SK-N-SH (cell line): ENCODE results near the gene MRFAP1. TPM values are rescaled to one million over a fixed set of nuclear protein-coding genes. Genes with fewer than 3 reads are reported as not detected.

Source experiments
- CTCF ChIA-PET: fragments of 300-600, 350-600 bp; formaldehyde crosslinking; extraction: SDS; loops from one replicate; lab custom pipeline; 2021; lab: Yijun Ruan, JAX
- POLR2A ChIA-PET: fragments of 350-600 bp; sonication (Branson Sonifier 250); formaldehyde crosslinking; extraction: SDS; loops from one replicate; lab custom pipeline; 2020; ENCODE audit warnings: antibody characterized with exemption, inconsistent platforms; lab: Yijun Ruan, JAX
- DNase-seq: peaks from one replicate; pipeline ENCODE4 v3.0.0; 2012
- H2AFZ ChIP-seq: fragments of 200-600 bp; sonication (generic); 2 replicates; pipeline ENCODE4 v1.8.1; 2016; ENCODE audit warnings: antibody characterized with exemption, mild to moderate bottlenecking, low read depth
- H3F3A ChIP-seq: fragments of 200-600 bp; sonication (generic); replicated peaks from 2 replicates; pipeline ENCODE3; 2016; ENCODE audit warnings: antibody characterized with exemption, mild to moderate bottlenecking; ENCODE audit not compliant: insufficient read depth
- H3K27ac ChIP-seq, 2 experiments: fragments of 200-500 bp in 1 of 2; fragments of 200-600 bp in 1 of 2; sonication (Bioruptor generic) in 1 of 2; sonication (generic), shearing (Covaris generic) in 1 of 2; 2 replicates each; pipeline versions ENCODE4 v1.5.1 to v1.6.1; 2014 to 2016; ENCODE audit warnings: low read depth in 2 of 2, inconsistent platforms in 1 of 2, low read length in 1 of 2, mild to moderate bottlenecking in 1 of 2, mixed read lengths in 1 of 2
- H3K27me3 ChIP-seq: fragments of 200-600 bp; sonication (generic), shearing (Covaris generic); 2 replicates; pipeline ENCODE4 v1.6.1; 2016; ENCODE audit warnings: mixed run types; ENCODE audit not compliant: insufficient read depth
- H3K36me3 ChIP-seq, 2 experiments: fragments of 200-500 bp in 1 of 2; fragments of 200-600 bp in 1 of 2; sonication (Bioruptor generic) in 1 of 2; sonication (generic) in 1 of 2; replicated peaks in 1 of 2; 2 replicates each; pipeline versions ENCODE3 to v1.5.1; 2014 to 2016; ENCODE audit warnings: low read length in 1 of 2, mild to moderate bottlenecking in 1 of 2; ENCODE audit not compliant: insufficient read depth in 2 of 2, control insufficient read depth in 1 of 2
- H3K4me1 ChIP-seq, 2 experiments: fragments of 200-500 bp in 1 of 2; fragments of 200-600 bp in 1 of 2; sonication (Bioruptor generic) in 1 of 2; sonication (generic), shearing (Covaris generic) in 1 of 2; 2 replicates each; pipeline versions ENCODE4 v1.5.1 to v1.6.1; 2014 to 2016; ENCODE audit warnings: low read depth in 1 of 2, low read length in 1 of 2, mixed run types in 1 of 2; ENCODE audit not compliant: insufficient read depth in 2 of 2, control insufficient read depth in 1 of 2
- H3K4me2 ChIP-seq: fragments of 200-600 bp; sonication (generic), shearing (Covaris generic); 2 replicates; pipeline ENCODE4 v1.6.1; 2017; ENCODE audit warnings: mixed run types
- H3K4me3 ChIP-seq, 2 experiments: fragments of 200-500 bp in 1 of 2; fragments of 200-600 bp in 1 of 2; sonication (Bioruptor generic) in 1 of 2; sonication (generic), shearing (Covaris generic) in 1 of 2; 2 replicates each; pipeline versions ENCODE4 v1.5.1 to v1.8.1; 2014 to 2016; ENCODE audit warnings: low read depth in 2 of 2, inconsistent platforms in 1 of 2, low read length in 1 of 2, mild to moderate bottlenecking in 1 of 2, mixed read lengths in 1 of 2, moderate library complexity in 1 of 2
- H3K79me2 ChIP-seq: fragments of 200-600 bp; sonication (generic); 2 replicates; pipeline ENCODE4 v1.8.1; 2017; ENCODE audit warnings: mild to moderate bottlenecking; ENCODE audit not compliant: insufficient read depth
- H3K9ac ChIP-seq: fragments of 200-600 bp; sonication (generic); 2 replicates; pipeline ENCODE4 v1.6.1; 2017; ENCODE audit warnings: mixed run types
- H3K9me2 ChIP-seq: fragments of 200-600 bp; sonication (generic); 2 replicates; pipeline ENCODE4 v1.6.1; 2017; ENCODE audit warnings: mixed run types
- H3K9me3 ChIP-seq: fragments of 200-600 bp; sonication (generic); 2 replicates; pipeline ENCODE4 v1.6.1; 2017; ENCODE audit warnings: mixed run types, mild to moderate bottlenecking, moderate library complexity
- H4K20me1 ChIP-seq: fragments of 200-600 bp; sonication (generic); 2 replicates; pipeline ENCODE4 v1.6.1; 2017; ENCODE audit warnings: mild to moderate bottlenecking, mixed run types; ENCODE audit not compliant: insufficient read depth
- ELF1 ChIP-seq: IDR thresholded peaks from 2 replicates; pipeline ENCODE4 v1.4.0; 2012
- EZH2phosphoT487 ChIP-seq: fragments of 200-600 bp; sonication (generic); IDR thresholded peaks from 2 replicates; pipeline ENCODE4 v1.6.1; 2017; ENCODE audit warnings: low read depth, mixed run types, mild to moderate bottlenecking, antibody characterized with exemption, moderate library complexity, borderline replicate concordance
- FOXJ3 ChIP-seq: sonication (generic); formaldehyde crosslinking; IDR thresholded peaks from 2 replicates; pipeline ENCODE4 v1.5.1; 2020; ENCODE audit warnings: mild to moderate bottlenecking, missing genetic modification reagents
- GABPA ChIP-seq: IDR thresholded peaks from 2 replicates; pipeline ENCODE4 v1.4.0; 2012; ENCODE audit warnings: low read depth, mild to moderate bottlenecking
- JUND ChIP-seq: IDR thresholded peaks from 2 replicates; pipeline ENCODE4 v1.4.0; 2012
- MXI1 ChIP-seq: IDR thresholded peaks from 2 replicates; pipeline ENCODE4 v1.6.1; 2012; ENCODE audit warnings: mild to moderate bottlenecking, low read depth, low read length, improper control_type of control experiment
- SIN3A ChIP-seq: IDR thresholded peaks from 2 replicates; pipeline ENCODE4 v1.6.1; 2012; ENCODE audit warnings: low read depth, mild to moderate bottlenecking, low read length, moderate library complexity, borderline replicate concordance
- TAF1 ChIP-seq: IDR thresholded peaks from 2 replicates; pipeline ENCODE4 v1.6.1; 2012; ENCODE audit warnings: low read depth, mild to moderate bottlenecking, low read length, moderate library complexity, borderline replicate concordance
- WGBS: methylation state at CpG from one replicate; pipeline ENCODE4 v1.1.6; 2017; ENCODE audit warnings: low lambda C conversion rate; 5-methylcytosine and 5-hydroxymethylcytosine counted together
- polyA plus RNA-seq, 3 experiments: library from polyadenylated mRNA; depleted of rRNA; stranded (reverse); fragments of >200 nt; gene quantifications; 2 replicates each; pipeline ENCODE4 v1.2.3, GENCODE V29; 2012
- TF ChIP-seq, protein P1 (sequence below): IDR thresholded peaks from 2 replicates; pipeline ENCODE4 v1.4.0; 2012; ENCODE audit warnings: low read depth, borderline replicate concordance
- TF ChIP-seq, protein P2 (sequence below): IDR thresholded peaks from 2 replicates; pipeline ENCODE4 v1.6.1; 2012; ENCODE audit warnings: mild to moderate bottlenecking, low read depth, low read length, moderate library complexity

MRFAP1 gene
- polyA plus RNA-seq, 1 of the 3 experiments (the other 2 are of a cell fraction): 416 TPM

- Histone ChIP-seq H3K9me3 (no peaks in the 10 kb centered on the region), H3K27me3 (no peaks in the 10 kb centered on the region), H4K20me1 (no peaks in the 10 kb centered on the region), H3K9me2 (no peaks in the 10 kb centered on the region), H2AFZ (no peak overlapping the region), H3K36me3 (peaks cover 4 to 24% of the 10 kb centered on the region in 2 experiments), H3F3A (no peaks in the 10 kb centered on the region), H3K27ac (no peak overlapping the region), H3K9ac (no peak overlapping the region), H3K4me3 (no peak overlapping the region), H3K4me2 (no peak overlapping the region), H3K4me1 (no peaks in the 10 kb centered on the region), H3K79me2 (no peaks in the 10 kb centered on the region)
- DNase-seq: no peak
- 96% methylated on average over 3 of the region's 3 CpGs for WGBS
- ChIA-PET CTCF (interaction anchor here (1.6 kb wide), 1 partner anchor 65 kb away, joined by 4 read pairs; no protein-coding TSS in a partner anchor), POLR2A (no interaction called here)
- TF ChIP-seq, protein P1, sequence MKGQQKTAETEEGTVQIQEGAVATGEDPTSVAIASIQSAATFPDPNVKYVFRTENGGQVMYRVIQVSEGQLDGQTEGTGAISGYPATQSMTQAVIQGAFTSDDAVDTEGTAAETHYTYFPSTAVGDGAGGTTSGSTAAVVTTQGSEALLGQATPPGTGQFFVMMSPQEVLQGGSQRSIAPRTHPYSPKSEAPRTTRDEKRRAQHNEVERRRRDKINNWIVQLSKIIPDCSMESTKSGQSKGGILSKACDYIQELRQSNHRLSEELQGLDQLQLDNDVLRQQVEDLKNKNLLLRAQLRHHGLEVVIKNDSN: peak; percentile 60; the same call in 1 of the 2 replicates
- no peak for TF ChIP-seq MXI1
Observed at GRCh38 chr4:6612961-6613675, 27.4 kb upstream of the MRFAP1 start.

- ChIA-PET POLR2A (no interaction called here), CTCF (interaction anchor here (1.6 kb wide), 1 partner anchor 66 kb away, joined by 4 read pairs; no protein-coding TSS in a partner anchor)
- Histone ChIP-seq H3K27me3 (no peaks in the 10 kb centered on the region), H3K27ac (no peak overlapping the region), H3K9me3 (no peaks in the 10 kb centered on the region), H3K79me2 (no peaks in the 10 kb centered on the region), H3F3A (no peaks in the 10 kb centered on the region), H2AFZ (no peak overlapping the region), H3K4me1 (no peaks in the 10 kb centered on the region), H3K4me3 (no peak overlapping the region), H3K9ac (no peak overlapping the region), H3K9me2 (no peaks in the 10 kb centered on the region), H3K4me2 (no peak overlapping the region), H4K20me1 (no peaks in the 10 kb centered on the region), H3K36me3 (peaks cover 4 to 27% of the 10 kb centered on the region in 2 experiments)
- no peak for DNase-seq
- TF ChIP-seq SIN3A (no peak), MXI1 (no peak), EZH2phosphoT487 (no peak), TAF1 (no peak), JUND (no peak), ELF1 (no peak), FOXJ3 (CRISPR knock-in tag) (no peak), GABPA (no peak)
- TF ChIP-seq, protein P2, sequence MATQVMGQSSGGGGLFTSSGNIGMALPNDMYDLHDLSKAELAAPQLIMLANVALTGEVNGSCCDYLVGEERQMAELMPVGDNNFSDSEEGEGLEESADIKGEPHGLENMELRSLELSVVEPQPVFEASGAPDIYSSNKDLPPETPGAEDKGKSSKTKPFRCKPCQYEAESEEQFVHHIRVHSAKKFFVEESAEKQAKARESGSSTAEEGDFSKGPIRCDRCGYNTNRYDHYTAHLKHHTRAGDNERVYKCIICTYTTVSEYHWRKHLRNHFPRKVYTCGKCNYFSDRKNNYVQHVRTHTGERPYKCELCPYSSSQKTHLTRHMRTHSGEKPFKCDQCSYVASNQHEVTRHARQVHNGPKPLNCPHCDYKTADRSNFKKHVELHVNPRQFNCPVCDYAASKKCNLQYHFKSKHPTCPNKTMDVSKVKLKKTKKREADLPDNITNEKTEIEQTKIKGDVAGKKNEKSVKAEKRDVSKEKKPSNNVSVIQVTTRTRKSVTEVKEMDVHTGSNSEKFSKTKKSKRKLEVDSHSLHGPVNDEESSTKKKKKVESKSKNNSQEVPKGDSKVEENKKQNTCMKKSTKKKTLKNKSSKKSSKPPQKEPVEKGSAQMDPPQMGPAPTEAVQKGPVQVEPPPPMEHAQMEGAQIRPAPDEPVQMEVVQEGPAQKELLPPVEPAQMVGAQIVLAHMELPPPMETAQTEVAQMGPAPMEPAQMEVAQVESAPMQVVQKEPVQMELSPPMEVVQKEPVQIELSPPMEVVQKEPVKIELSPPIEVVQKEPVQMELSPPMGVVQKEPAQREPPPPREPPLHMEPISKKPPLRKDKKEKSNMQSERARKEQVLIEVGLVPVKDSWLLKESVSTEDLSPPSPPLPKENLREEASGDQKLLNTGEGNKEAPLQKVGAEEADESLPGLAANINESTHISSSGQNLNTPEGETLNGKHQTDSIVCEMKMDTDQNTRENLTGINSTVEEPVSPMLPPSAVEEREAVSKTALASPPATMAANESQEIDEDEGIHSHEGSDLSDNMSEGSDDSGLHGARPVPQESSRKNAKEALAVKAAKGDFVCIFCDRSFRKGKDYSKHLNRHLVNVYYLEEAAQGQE: no peak
- WGBS: 88% methylated on average over 12 of the region's 17 CpGs
Observed at GRCh38 chr4:6613676-6614651, 26.5 kb upstream of the MRFAP1 start.
